Activated naive CD8-positive, alpha-beta T cell treated with anti-CD3 and anti-CD28 coated beads, Interleukin-2, amount 50 U/mL, for 16 hours (primary cell): ENCODE measurements around the gene PTPRM.

Experiments
- DNase-seq: peaks from one replicate; pipeline ENCODE4 v3.0.0-alpha.2; 2020; ENCODE audit warnings: low read depth, low spot score

The PTPRM gene

GRCh38 chr18:7626922-7627440, 59.9 kb downstream of the PTPRM start:
- DNase-seq = no peak

- no peak for DNase-seq
These were observed 62.3 kb downstream of the PTPRM start for GRCh38 chr18:7629416-7629815.

GRCh38 chr18:7630731-7631442, 63.8 kb downstream of the PTPRM start:
- DNase-seq = no peak

GRCh38 chr18:7632152-7633098, 65.3 kb downstream of the PTPRM start:
- DNase-seq = no peak

GRCh38 chr18:7633171-7633570, 66.1 kb downstream of the PTPRM start:
- no peak for DNase-seq

- no peak for DNase-seq
These were observed 68.8 kb downstream of the PTPRM start for GRCh38 chr18:7635948-7636347.

GRCh38 chr18:7637269-7637668, 70.2 kb downstream of the PTPRM start:
- DNase-seq = no peak

GRCh38 chr18:7638321-7638720, 71.2 kb downstream of the PTPRM start:
- no peak for DNase-seq

- DNase-seq = no peak
These were observed 74.7 kb downstream of the PTPRM start for GRCh38 chr18:7641813-7642212.

- DNase-seq = no peak
These were observed 75.3 kb downstream of the PTPRM start for GRCh38 chr18:7642331-7642890.

- no peak for DNase-seq
These were observed 78.6 kb downstream of the PTPRM start for GRCh38 chr18:7645756-7646155.

- DNase-seq = no peak
These were observed 79.2 kb downstream of the PTPRM start for GRCh38 chr18:7646174-7646886.

- no peak for DNase-seq
These were observed 80.4 kb downstream of the PTPRM start for GRCh38 chr18:7647500-7647899.

GRCh38 chr18:7657050-7657449, 89.9 kb downstream of the PTPRM start:
- DNase-seq = no peak

- no peak for DNase-seq
These were observed 90.8 kb downstream of the PTPRM start for GRCh38 chr18:7657937-7658336.

- DNase-seq = no peak
These were observed 91.6 kb downstream of the PTPRM start for GRCh38 chr18:7658701-7659100.

GRCh38 chr18:7661207-7661606, 94.1 kb downstream of the PTPRM start:
- no peak for DNase-seq

GRCh38 chr18:7662866-7663265, 95.8 kb downstream of the PTPRM start:
- DNase-seq = no peak

- no peak for DNase-seq
These were observed 96.5 kb downstream of the PTPRM start for GRCh38 chr18:7663366-7664312.

GRCh38 chr18:7666195-7666776, 99.2 kb downstream of the PTPRM start:
- no peak for DNase-seq
